ENCODE data around the gene RB1. TPM values are rescaled to one million over a fixed set of nuclear protein-coding genes. Genes with fewer than 3 reads are reported as not detected.

RB1 gene
- total and polyA plus RNA-seq, 2 donors from 2014 or later = 12.3 to 46.5 TPM

GRCh38 chr13:48511621-48512230 lies 208.2 kb downstream of the RB1 start:
- H3K4me3 ChIP-seq (ENCODE audit: low read length in 3 of 3) = peak overlapping the region in 1 of 3 donors; percentile 35
- H3K27me3 ChIP-seq (ENCODE audit: control insufficient read depth, insufficient read depth, low read length) = no peaks in the 10 kb centered on the region
- no peak for FAIRE-seq
- H3K9me3 ChIP-seq (ENCODE audit: control insufficient read depth in 2 of 3, insufficient read depth in 1 of 3, low read length in 3 of 3) = no peaks in the 10 kb centered on the region
- peak overlapping the region in 1 of 3 donors; percentile 4 for H3K9ac ChIP-seq (ENCODE audit: low read length in 3 of 3)
- DNase-seq = no peak
- TF ChIP-seq CTCF (IDR thresholded peaks at IDR 0.05; ENCODE audit: borderline replicate concordance, extremely low read depth, insufficient read depth) = no peak
- H3K27ac ChIP-seq (ENCODE audit: low read depth in 2 of 2, low read length in 2 of 2) = no peak overlapping the region
- peaks cover 0 to 3% (median 0%) of the 10 kb centered on the region in 3 donors for H3K4me1 ChIP-seq (ENCODE audit: control insufficient read depth in 2 of 3, insufficient read depth in 2 of 3, low read depth in 1 of 3, low read length in 3 of 3)
- intact Hi-C loops (cut with DNase I) = no loop called here
- H3K36me3 ChIP-seq (ENCODE audit: control insufficient read depth in 2 of 3, insufficient read depth in 3 of 3, low read length in 3 of 3) = peaks cover 0 to 7% (median 0%) of the 10 kb centered on the region in 3 donors

GRCh38 chr13:48514793-48515192 lies 211.2 kb downstream of the RB1 start:
- Histone ChIP-seq H3K9me3 (ENCODE audit: control insufficient read depth in 2 of 3, insufficient read depth in 1 of 3, low read length in 3 of 3) (no peaks in the 10 kb centered on the region), H3K4me1 (ENCODE audit: control insufficient read depth in 2 of 3, insufficient read depth in 2 of 3, low read depth in 1 of 3, low read length in 3 of 3) (peaks cover 0 to 3% (median 0%) of the 10 kb centered on the region in 3 donors), H3K4me3 (ENCODE audit: low read length in 3 of 3) (no peak overlapping the region), H3K27ac (ENCODE audit: low read depth in 2 of 2, low read length in 2 of 2) (no peak overlapping the region), H3K36me3 (ENCODE audit: control insufficient read depth in 2 of 3, insufficient read depth in 3 of 3, low read length in 3 of 3) (peaks cover 0 to 10% (median 0%) of the 10 kb centered on the region in 3 donors), H3K27me3 (ENCODE audit: control insufficient read depth, insufficient read depth, low read length) (no peaks in the 10 kb centered on the region), H3K9ac (ENCODE audit: low read length in 3 of 3) (no peak overlapping the region)
- DNase-seq (no peak), FAIRE-seq (no peak)
- intact Hi-C loops (cut with DNase I) = no loop called here
- no peak for TF ChIP-seq CTCF (IDR thresholded peaks at IDR 0.05; ENCODE audit: borderline replicate concordance, extremely low read depth, insufficient read depth)

- no peaks in the 10 kb centered on the region for H3K9me3 ChIP-seq (ENCODE audit: control insufficient read depth in 2 of 3, insufficient read depth in 1 of 3, low read length in 3 of 3)
- DNase-seq = no peak
- no peak overlapping the region for H3K4me3 ChIP-seq (ENCODE audit: low read length in 3 of 3)
- TF ChIP-seq CTCF (IDR thresholded peaks at IDR 0.05; ENCODE audit: borderline replicate concordance, extremely low read depth, insufficient read depth) = no peak
- no peak overlapping the region for H3K27ac ChIP-seq (ENCODE audit: low read depth in 2 of 2, low read length in 2 of 2)
- no peak overlapping the region for H3K9ac ChIP-seq (ENCODE audit: low read length in 3 of 3)
- no peaks in the 10 kb centered on the region for H3K27me3 ChIP-seq (ENCODE audit: control insufficient read depth, insufficient read depth, low read length)
- intact Hi-C loops (cut with DNase I) = no loop called here
- FAIRE-seq = no peak
- H3K4me1 ChIP-seq (ENCODE audit: control insufficient read depth in 2 of 3, insufficient read depth in 2 of 3, low read depth in 1 of 3, low read length in 3 of 3) = peaks cover 0 to 3% (median 0%) of the 10 kb centered on the region in 3 donors
- peaks cover 0 to 10% (median 0%) of the 10 kb centered on the region in 3 donors for H3K36me3 ChIP-seq (ENCODE audit: control insufficient read depth in 2 of 3, insufficient read depth in 3 of 3, low read length in 3 of 3)
Observed at GRCh38 chr13:48515732-48516131, 212.2 kb downstream of the RB1 start.

All from kidney (tissue), 14 donors.